ENCODE measurements around the gene FA2H. TPM values are rescaled to one million over a fixed set of nuclear protein-coding genes. Genes with fewer than 3 reads are reported as not detected.

FA2H gene
- total and polyA plus RNA-seq, 2 of the 13 experiments (the other 11 are each of a cell fraction or from before 2014, with no cell fraction given), result 0.20 TPM; not detected in 1

- TF ChIP-seq ZNF142 (CRISPR knock-in tag; IDR thresholded peaks at IDR 0.05), result peak; percentile 45; the same call in 1 of the 2 replicates
- TF ChIP-seq KMT2B (CRISPR knock-in tag; IDR thresholded peaks at IDR 0.05), result peak; percentile 48; the same call in 1 of the 2 replicates
- TF ChIP-seq PRPF4 (IDR thresholded peaks at IDR 0.05; ENCODE audit: low read depth, low read length, poor library complexity, severe bottlenecking), result no peak
- TF ChIP-seq ZNF766 (CRISPR knock-in tag; IDR thresholded peaks at IDR 0.05; ENCODE audit: borderline replicate concordance), result no peak
- TF ChIP-seq ZNF513 (CRISPR knock-in tag; conservative IDR thresholded peaks at IDR 0.05), result no peak
- peak; percentile 95 for TF ChIP-seq KDM3A (CRISPR knock-in tag; IDR thresholded peaks at IDR 0.05; ENCODE audit: low read depth)
- 0 out of 2 replicates have a peak, but pooled peaks have one; percentile 71 for TF ChIP-seq FOXC1 (CRISPR knock-in tag; IDR thresholded peaks at IDR 0.05; ENCODE audit: borderline replicate concordance)
- TF ChIP-seq SNRNP70 (IDR thresholded peaks at IDR 0.05; ENCODE audit: low read depth, low read length), result no peak
- TF ChIP-seq ISL2 (CRISPR knock-in tag; IDR thresholded peaks at IDR 0.05), result peak; percentile 71
- no peak for TF ChIP-seq TBL1XR1 (IDR thresholded peaks at IDR 0.05; ENCODE audit: borderline replicate concordance, low read length, partially characterized antibody)
- no peak for TF ChIP-seq ZFP82 (CRISPR knock-in tag; IDR thresholded peaks at IDR 0.05; ENCODE audit: borderline replicate concordance)
- TF ChIP-seq ZNF567 (CRISPR knock-in tag; IDR thresholded peaks at IDR 0.05; ENCODE audit: borderline replicate concordance), result peak; percentile 89
- TF ChIP-seq KLF16 (CRISPR knock-in tag; IDR thresholded peaks at IDR 0.05), result peak in 1 of 2 experiments; percentile 93; a peak in 2 of 4 replicates
- TF ChIP-seq REL (CRISPR knock-in tag; conservative IDR thresholded peaks at IDR 0.05), result no peak
- TF ChIP-seq EHMT2 (IDR thresholded peaks at IDR 0.05; ENCODE audit: borderline replicate concordance, low read depth, low read length), result no peak
- no peak for TF ChIP-seq KDM6A (CRISPR knock-in tag; IDR thresholded peaks at IDR 0.05; ENCODE audit: low read depth)
- peak; percentile 68 for TF ChIP-seq ARID5B (CRISPR knock-in tag; IDR thresholded peaks at IDR 0.05)
- peak; percentile 49 for TF ChIP-seq ZEB1 (IDR thresholded peaks at IDR 0.05; ENCODE audit: insufficient replicate concordance, low read depth)
- no peak for TF ChIP-seq ZNF34 (CRISPR knock-in tag; IDR thresholded peaks at IDR 0.05; ENCODE audit: borderline replicate concordance)
Observed at GRCh38 chr16:74813109-74813641, 38.6 kb upstream of the FA2H start (continued).
